ENCODE measurements around the gene NPB.
A peak's percentile ranks its signal among the peaks of the same experiment; 100 is the strongest.
"Not testable (repeated sequence)": the region's sequence is repeated elsewhere in the genome, so short reads cannot be mapped to it uniquely, and the experiment has no call there.

NPB gene

GRCh38 chr17:81917565-81918332, 15.7 kb downstream of the NPB start, which contains the start of gene SIRT7:
Gene SIRT7, minus strand, starts transcription at chr17:81918176. Its CDS starts 45 bp downstream, at chr17:81918131.
- H2AK5ac ChIP-seq (ENCODE audit: low read length): no peak within 1 kb of the TSS
- no peak within 1 kb of the TSS for H3K4ac ChIP-seq (ENCODE audit: low read depth, low read length)
- H2BK5ac ChIP-seq (ENCODE audit: low read length): no peak within 1 kb of the TSS
- no peak within 1 kb of the TSS for H2BK120ac ChIP-seq (ENCODE audit: low read depth, low read length)
- peak within 1 kb of the TSS; percentile 87 for H3K9ac ChIP-seq (ENCODE audit: low read length)
- no peak within 1 kb of the TSS for H3K18ac ChIP-seq (ENCODE audit: low read length)
- peak within 1 kb of the TSS; percentile 81 for H3K4me2 ChIP-seq (ENCODE audit: low read length)
- WGBS (ENCODE audit: extremely low coverage, insufficient coverage, low lambda C conversion rate): no CpG with 5 or more reads among the region's 94 CpGs
- H3K79me1 ChIP-seq (ENCODE audit: low read length): peaks cover 33% of the 10 kb centered on the region
- no peaks in the 10 kb centered on the region for H3K27me3 ChIP-seq (ENCODE audit: insufficient read depth, low read length, poor library complexity)
- H4K8ac ChIP-seq (ENCODE audit: low read depth, low read length): no peak within 1 kb of the TSS
- DNase-seq: peak; percentile 78
- H3K4me3 ChIP-seq (ENCODE audit: low read length): peak within 1 kb of the TSS; percentile 75
- H3K56ac ChIP-seq (ENCODE audit: low read length): peak within 1 kb of the TSS; percentile 87
- H4K5ac ChIP-seq (ENCODE audit: low read length): no peak within 1 kb of the TSS
- H3K27ac ChIP-seq (ENCODE audit: low read depth, low read length): peak within 1 kb of the TSS; percentile 13
- peaks cover 12% of the 10 kb centered on the region for H3K36me3 ChIP-seq (ENCODE audit: control insufficient read depth, insufficient read depth, low read length)
- no peak within 1 kb of the TSS for H2BK15ac ChIP-seq (replicated peaks; ENCODE audit: low read depth)
- peaks cover 39% of the 10 kb centered on the region for H3K79me2 ChIP-seq (ENCODE audit: control insufficient read depth, insufficient read depth, low read length)
- H3K23ac ChIP-seq (ENCODE audit: low read length): peak within 1 kb of the TSS; percentile 48
- H3K4me1 ChIP-seq (ENCODE audit: control insufficient read depth, low read depth, low read length): peaks cover 6% of the 10 kb centered on the region

GRCh38 chr17:81918333-81918669, 16.3 kb downstream of the NPB start:
- Histone ChIP-seq H3K79me1 (ENCODE audit: low read length) (peaks cover 35% of the 10 kb centered on the region), H3K79me2 (ENCODE audit: control insufficient read depth, insufficient read depth, low read length) (peaks cover 42% of the 10 kb centered on the region)
- not testable (repeated sequence) for H2BK15ac ChIP-seq (replicated peaks; ENCODE audit: low read depth); H3K18ac ChIP-seq (ENCODE audit: low read length); H4K8ac ChIP-seq (ENCODE audit: low read depth, low read length); H3K4me3 ChIP-seq (ENCODE audit: low read length); H3K27me3 ChIP-seq (ENCODE audit: insufficient read depth, low read length, poor library complexity); H3K36me3 ChIP-seq (ENCODE audit: control insufficient read depth, insufficient read depth, low read length); DNase-seq; H4K5ac ChIP-seq (ENCODE audit: low read length); H3K9ac ChIP-seq (ENCODE audit: low read length); H3K4me2 ChIP-seq (ENCODE audit: low read length); H3K27ac ChIP-seq (ENCODE audit: low read depth, low read length); H2BK5ac ChIP-seq (ENCODE audit: low read length); H3K4ac ChIP-seq (ENCODE audit: low read depth, low read length); H3K23ac ChIP-seq (ENCODE audit: low read length); H3K4me1 ChIP-seq (ENCODE audit: control insufficient read depth, low read depth, low read length); H2BK120ac ChIP-seq (ENCODE audit: low read depth, low read length); H3K56ac ChIP-seq (ENCODE audit: low read length); H2AK5ac ChIP-seq (ENCODE audit: low read length)
- no CpG with 5 or more reads among the region's 9 CpGs for WGBS (ENCODE audit: extremely low coverage, insufficient coverage, low lambda C conversion rate)

- H3K27me3 ChIP-seq (ENCODE audit: insufficient read depth, low read length, poor library complexity): no peaks in the 10 kb centered on the region
- peaks cover 47% of the 10 kb centered on the region for H3K79me2 ChIP-seq (ENCODE audit: control insufficient read depth, insufficient read depth, low read length)
- H4K8ac ChIP-seq (ENCODE audit: low read depth, low read length): no peak overlapping the region
- no peak overlapping the region for H3K56ac ChIP-seq (ENCODE audit: low read length)
- H4K5ac ChIP-seq (ENCODE audit: low read length): no peak overlapping the region
- no CpG with 5 or more reads among the region's 15 CpGs for WGBS (ENCODE audit: extremely low coverage, insufficient coverage, low lambda C conversion rate)
- H2BK5ac ChIP-seq (ENCODE audit: low read length): no peak overlapping the region
- no peak overlapping the region for H2AK5ac ChIP-seq (ENCODE audit: low read length)
- no peak overlapping the region for H3K4ac ChIP-seq (ENCODE audit: low read depth, low read length)
- no peak overlapping the region for H2BK120ac ChIP-seq (ENCODE audit: low read depth, low read length)
- no peak overlapping the region for H2BK15ac ChIP-seq (replicated peaks; ENCODE audit: low read depth)
- no peak for DNase-seq
- peaks cover 35% of the 10 kb centered on the region for H3K79me1 ChIP-seq (ENCODE audit: low read length)
- H3K4me3 ChIP-seq (ENCODE audit: low read length): no peak overlapping the region
- H3K4me1 ChIP-seq (ENCODE audit: control insufficient read depth, low read depth, low read length): peaks cover 13% of the 10 kb centered on the region
- H3K23ac ChIP-seq (ENCODE audit: low read length): no peak overlapping the region
- no peak overlapping the region for H3K4me2 ChIP-seq (ENCODE audit: low read length)
- H3K18ac ChIP-seq (ENCODE audit: low read length): no peak overlapping the region
- peaks cover 6% of the 10 kb centered on the region for H3K36me3 ChIP-seq (ENCODE audit: control insufficient read depth, insufficient read depth, low read length)
- no peak overlapping the region for H3K9ac ChIP-seq (ENCODE audit: low read length)
- no peak overlapping the region for H3K27ac ChIP-seq (ENCODE audit: low read depth, low read length)
Observed at GRCh38 chr17:81918832-81919545, 17.0 kb downstream of the NPB start.

GRCh38 chr17:81920612-81921536, 18.8 kb downstream of the NPB start:
- no peak for DNase-seq
- H3K4me1 ChIP-seq (ENCODE audit: control insufficient read depth, low read depth, low read length): peaks cover 25% of the 10 kb centered on the region
- no peak overlapping the region for H2AK5ac ChIP-seq (ENCODE audit: low read length)
- H2BK15ac ChIP-seq (replicated peaks; ENCODE audit: low read depth): no peak overlapping the region
- H4K8ac ChIP-seq (ENCODE audit: low read depth, low read length): no peak overlapping the region
- H3K4me3 ChIP-seq (ENCODE audit: low read length): no peak overlapping the region
- no peak overlapping the region for H3K27ac ChIP-seq (ENCODE audit: low read depth, low read length)
- H3K4ac ChIP-seq (ENCODE audit: low read depth, low read length): no peak overlapping the region
- H3K56ac ChIP-seq (ENCODE audit: low read length): no peak overlapping the region
- peaks cover 35% of the 10 kb centered on the region for H3K79me1 ChIP-seq (ENCODE audit: low read length)
- no CpG with 5 or more reads among the region's 33 CpGs for WGBS (ENCODE audit: extremely low coverage, insufficient coverage, low lambda C conversion rate)
- no peaks in the 10 kb centered on the region for H3K27me3 ChIP-seq (ENCODE audit: insufficient read depth, low read length, poor library complexity)
- H3K4me2 ChIP-seq (ENCODE audit: low read length): no peak overlapping the region
- H3K23ac ChIP-seq (ENCODE audit: low read length): no peak overlapping the region
- H3K18ac ChIP-seq (ENCODE audit: low read length): no peak overlapping the region
- peaks cover 6% of the 10 kb centered on the region for H3K36me3 ChIP-seq (ENCODE audit: control insufficient read depth, insufficient read depth, low read length)
- H3K9ac ChIP-seq (ENCODE audit: low read length): no peak overlapping the region
- no peak overlapping the region for H2BK5ac ChIP-seq (ENCODE audit: low read length)
- no peak overlapping the region for H2BK120ac ChIP-seq (ENCODE audit: low read depth, low read length)
- H4K5ac ChIP-seq (ENCODE audit: low read length): no peak overlapping the region
- peaks cover 61% of the 10 kb centered on the region for H3K79me2 ChIP-seq (ENCODE audit: control insufficient read depth, insufficient read depth, low read length)

GRCh38 chr17:81921537-81921862, 19.5 kb downstream of the NPB start:
- no CpG with 5 or more reads among the region's 3 CpGs for WGBS (ENCODE audit: extremely low coverage, insufficient coverage, low lambda C conversion rate)
- no peak overlapping the region for H3K56ac ChIP-seq (ENCODE audit: low read length)
- H2AK5ac ChIP-seq (ENCODE audit: low read length): no peak overlapping the region
- H2BK15ac ChIP-seq (replicated peaks; ENCODE audit: low read depth): no peak overlapping the region
- peaks cover 6% of the 10 kb centered on the region for H3K36me3 ChIP-seq (ENCODE audit: control insufficient read depth, insufficient read depth, low read length)
- peaks cover 66% of the 10 kb centered on the region for H3K79me2 ChIP-seq (ENCODE audit: control insufficient read depth, insufficient read depth, low read length)
- no peak for DNase-seq
- H3K4ac ChIP-seq (ENCODE audit: low read depth, low read length): no peak overlapping the region
- H4K8ac ChIP-seq (ENCODE audit: low read depth, low read length): no peak overlapping the region
- H2BK120ac ChIP-seq (ENCODE audit: low read depth, low read length): no peak overlapping the region
- no peak overlapping the region for H3K4me2 ChIP-seq (ENCODE audit: low read length)
- H3K79me1 ChIP-seq (ENCODE audit: low read length): peaks cover 35% of the 10 kb centered on the region
- H4K5ac ChIP-seq (ENCODE audit: low read length): no peak overlapping the region
- H3K27ac ChIP-seq (ENCODE audit: low read depth, low read length): no peak overlapping the region
- peaks cover 28% of the 10 kb centered on the region for H3K4me1 ChIP-seq (ENCODE audit: control insufficient read depth, low read depth, low read length)
- no peak overlapping the region for H2BK5ac ChIP-seq (ENCODE audit: low read length)
- H3K23ac ChIP-seq (ENCODE audit: low read length): no peak overlapping the region
- no peaks in the 10 kb centered on the region for H3K27me3 ChIP-seq (ENCODE audit: insufficient read depth, low read length, poor library complexity)
- H3K18ac ChIP-seq (ENCODE audit: low read length): no peak overlapping the region
- no peak overlapping the region for H3K9ac ChIP-seq (ENCODE audit: low read length)
- H3K4me3 ChIP-seq (ENCODE audit: low read length): no peak overlapping the region

Data from mesendoderm (in vitro differentiated cells).